HEK293 (cell line): ENCODE data around the gene ZNF536.
A peak's percentile ranks its signal among the peaks of the same experiment; 100 is the strongest.

ENCODE experiments used
- CTCF ChIA-PET: fragments of 350-600 bp; formaldehyde crosslinking; extraction: SDS; loops from one replicate; lab custom pipeline; 2021; ENCODE audit warnings: antibody characterized with exemption; lab: Yijun Ruan, JAX
- POLR2A ChIA-PET: fragments of 300-600 bp; formaldehyde crosslinking; extraction: SDS; loops from one replicate; lab custom pipeline; 2020; ENCODE audit warnings: antibody characterized with exemption, inconsistent platforms; lab: Yijun Ruan, JAX
- H3K27ac ChIP-seq: fragments of 200-500 bp; sonication (Bioruptor generic); 2 replicates; pipeline ENCODE4 v1.5.1; 2014; ENCODE audit warnings: low read depth, low read length, control low read depth, inconsistent platforms; ENCODE audit errors: extremely low read depth
- H3K36me3 ChIP-seq, 2 experiments: fragments of 200-500 bp in 1 of 2; sonication (Bioruptor generic) in 1 of 2; 1 replicate in 1 of 2; 2 replicates in 1 of 2; pipeline ENCODE4 v1.5.1; 2014 to 2017; ENCODE audit warnings: inconsistent platforms in 2 of 2, low read length in 2 of 2; ENCODE audit not compliant: control insufficient read depth in 2 of 2, insufficient read depth in 1 of 2
- H3K4me1 ChIP-seq: fragments of 200-500 bp; sonication (Bioruptor generic); 2 replicates; pipeline ENCODE4 v1.5.1; 2014; ENCODE audit warnings: mild to moderate bottlenecking, low read length, inconsistent platforms; ENCODE audit not compliant: control insufficient read depth, insufficient read depth
- H3K4me3 ChIP-seq: 2 replicates; pipeline ENCODE4 v1.5.1; 2011; ENCODE audit warnings: low read depth, mild to moderate bottlenecking, control low read depth, low read length, moderate library complexity
- H3K9me3 ChIP-seq: fragments of 200-500 bp; sonication (Bioruptor generic); 2 replicates; pipeline ENCODE4 v1.5.1; 2014; ENCODE audit warnings: low read depth, low read length, inconsistent platforms; ENCODE audit not compliant: control insufficient read depth, insufficient read depth
- FEZF1 ChIP-seq: fragments of 450-650 bp; formaldehyde crosslinking; IDR thresholded peaks from 2 replicates; pipeline ENCODE4 v1.5.1; 2016; ENCODE audit warnings: missing biosample characterization, missing genetic modification characterization
- KLF1 ChIP-seq: fragments of 450-650 bp; formaldehyde crosslinking; IDR thresholded peaks from 2 replicates; pipeline ENCODE4 v1.5.1; 2016; ENCODE audit warnings: missing biosample characterization, missing genetic modification characterization
- KLF16 ChIP-seq: fragments of 450-650 bp; formaldehyde crosslinking; IDR thresholded peaks from 2 replicates; pipeline ENCODE4 v1.5.1; 2017; ENCODE audit warnings: missing biosample characterization, missing genetic modification characterization
- MYNN ChIP-seq: fragments of 450-650 bp; formaldehyde crosslinking; IDR thresholded peaks from 2 replicates; pipeline ENCODE4 v1.5.1; 2016; ENCODE audit warnings: missing biosample characterization, missing genetic modification characterization, borderline replicate concordance
- MZF1 ChIP-seq: fragments of 450-650 bp; formaldehyde crosslinking; IDR thresholded peaks from 2 replicates; pipeline ENCODE4 v1.5.1; 2017; ENCODE audit warnings: missing biosample characterization, missing genetic modification characterization, borderline replicate concordance
- YY1 ChIP-seq: fragments of 450-650 bp; formaldehyde crosslinking; IDR thresholded peaks from 2 replicates; pipeline ENCODE4 v1.5.1; 2018; ENCODE audit warnings: missing biosample characterization, missing genetic modification characterization
- ZBTB21 ChIP-seq: fragments of 450-650 bp; formaldehyde crosslinking; IDR thresholded peaks from 2 replicates; pipeline ENCODE4 v1.5.1; 2017; ENCODE audit warnings: missing biosample characterization, missing genetic modification characterization
- ZBTB8A ChIP-seq: fragments of 450-650 bp; formaldehyde crosslinking; IDR thresholded peaks from 2 replicates; pipeline ENCODE4 v1.5.1; 2016; ENCODE audit warnings: missing biosample characterization, missing genetic modification characterization
- ZIC2 ChIP-seq: fragments of 450-650 bp; formaldehyde crosslinking; IDR thresholded peaks from 2 replicates; pipeline ENCODE4 v1.5.1; 2016; ENCODE audit warnings: missing biosample characterization, missing genetic modification characterization
- ZNF239 ChIP-seq: fragments of 450-650 bp; formaldehyde crosslinking; IDR thresholded peaks from 2 replicates; pipeline ENCODE4 v1.5.1; 2016; ENCODE audit warnings: missing biosample characterization, missing genetic modification characterization
- ZNF266 ChIP-seq: fragments of 450-650 bp; formaldehyde crosslinking; IDR thresholded peaks from 2 replicates; pipeline ENCODE4 v1.5.1; 2016; ENCODE audit warnings: missing biosample characterization, missing genetic modification characterization, low read depth
- ZNF561 ChIP-seq: fragments of 450-650 bp; IDR thresholded peaks from 2 replicates; pipeline ENCODE4 v1.5.1; 2018; ENCODE audit warnings: missing biosample characterization, missing genetic modification characterization, borderline replicate concordance
- ZNF585B ChIP-seq: fragments of 450-650 bp; formaldehyde crosslinking; IDR thresholded peaks from 2 replicates; pipeline ENCODE4 v1.5.1; 2016; ENCODE audit warnings: missing biosample characterization, missing genetic modification characterization
- ZNF624 ChIP-seq: fragments of 450-650 bp; formaldehyde crosslinking; IDR thresholded peaks from 2 replicates; pipeline ENCODE4 v1.5.1; 2017; ENCODE audit warnings: missing biosample characterization, missing genetic modification characterization
- ZNF792 ChIP-seq: fragments of 450-650 bp; formaldehyde crosslinking; IDR thresholded peaks from 2 replicates; pipeline ENCODE4 v1.5.1; 2016; ENCODE audit warnings: missing biosample characterization, missing genetic modification characterization
- TF ChIP-seq, protein P1 (sequence below): fragments of 450-650 bp; formaldehyde crosslinking; optimal IDR thresholded peaks from 2 replicates; pipeline ENCODE3; 2016; ENCODE audit warnings: missing biosample characterization, mild to moderate bottlenecking, missing genetic modification characterization
- TF ChIP-seq, protein P2 (sequence below): fragments of 450-650 bp; formaldehyde crosslinking; IDR thresholded peaks from 2 replicates; pipeline ENCODE4 v1.5.1; 2016; ENCODE audit warnings: missing biosample characterization, missing genetic modification characterization
- TF ChIP-seq, protein P3 (sequence below): fragments of 450-650 bp; formaldehyde crosslinking; IDR thresholded peaks from 2 replicates; pipeline ENCODE4 v1.5.1; 2016; ENCODE audit warnings: missing biosample characterization, missing genetic modification characterization
- TF ChIP-seq, protein P4 (sequence below): fragments of 450-650 bp; formaldehyde crosslinking; conservative IDR thresholded peaks from 2 replicates; pipeline ENCODE4 v1.5.1; 2016; ENCODE audit warnings: low read depth, missing biosample characterization, missing genetic modification characterization
- TF ChIP-seq, protein P5 (sequence below): fragments of 450-650 bp; IDR thresholded peaks from 2 replicates; pipeline ENCODE4 v1.5.1; 2018; ENCODE audit warnings: missing biosample characterization, missing genetic modification characterization
- TF ChIP-seq, protein P6 (sequence below): fragments of 450-650 bp; formaldehyde crosslinking; IDR thresholded peaks from 2 replicates; pipeline ENCODE4 v1.5.1; 2016; ENCODE audit warnings: missing biosample characterization, missing genetic modification characterization

The ZNF536 gene

DNA sequence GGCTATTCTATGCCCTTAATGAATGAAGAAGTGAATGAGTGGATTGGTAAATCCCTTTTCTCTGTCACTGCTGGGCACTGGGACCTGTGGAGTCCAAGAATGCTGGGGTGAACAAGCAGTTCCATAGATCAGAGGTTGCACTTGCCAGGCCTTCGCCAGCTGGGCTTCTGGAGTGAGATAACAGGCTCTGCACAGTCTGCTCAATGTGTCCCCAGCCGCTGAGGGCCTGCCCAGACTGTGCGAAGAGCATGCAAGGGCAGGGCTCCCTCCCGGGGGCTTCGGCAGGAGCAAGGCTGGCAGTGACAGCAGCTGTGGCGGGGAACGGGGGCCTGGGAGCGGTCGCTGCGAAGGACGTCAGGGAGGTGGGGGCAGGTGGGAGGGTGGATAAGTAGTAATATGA is 51.3 kb downstream of the ZNF536 start:
- Histone ChIP-seq H3K36me3 (no peaks in the 10 kb centered on the region), H3K9me3 (no peaks in the 10 kb centered on the region; the same call in 1 of the 2 replicates), H3K27ac (no peak overlapping the region), H3K4me3 (no peak overlapping the region), H3K4me1 (peaks cover 11% of the 10 kb centered on the region)
- POLR2A ChIA-PET = no interaction called here
- CTCF ChIA-PET = no interaction called here
- TF ChIP-seq MZF1 = no peak
- TF ChIP-seq, protein P1, sequence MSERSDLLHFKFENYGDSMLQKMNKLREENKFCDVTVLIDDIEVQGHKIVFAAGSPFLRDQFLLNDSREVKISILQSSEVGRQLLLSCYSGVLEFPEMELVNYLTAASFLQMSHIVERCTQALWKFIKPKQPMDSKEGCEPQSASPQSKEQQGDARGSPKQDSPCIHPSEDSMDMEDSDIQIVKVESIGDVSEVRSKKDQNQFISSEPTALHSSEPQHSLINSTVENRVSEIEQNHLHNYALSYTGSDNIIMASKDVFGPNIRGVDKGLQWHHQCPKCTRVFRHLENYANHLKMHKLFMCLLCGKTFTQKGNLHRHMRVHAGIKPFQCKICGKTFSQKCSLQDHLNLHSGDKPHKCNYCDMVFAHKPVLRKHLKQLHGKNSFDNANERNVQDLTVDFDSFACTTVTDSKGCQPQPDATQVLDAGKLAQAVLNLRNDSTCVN = no peak
- TF ChIP-seq ZNF792 (tag by site-specific recombination) = no peak
- no peak for TF ChIP-seq KLF1 (tag by site-specific recombination)
- no peak for TF ChIP-seq ZNF266 (tag by site-specific recombination)
- no peak for TF ChIP-seq KLF16 (tag by site-specific recombination)
- TF ChIP-seq, protein P2, sequence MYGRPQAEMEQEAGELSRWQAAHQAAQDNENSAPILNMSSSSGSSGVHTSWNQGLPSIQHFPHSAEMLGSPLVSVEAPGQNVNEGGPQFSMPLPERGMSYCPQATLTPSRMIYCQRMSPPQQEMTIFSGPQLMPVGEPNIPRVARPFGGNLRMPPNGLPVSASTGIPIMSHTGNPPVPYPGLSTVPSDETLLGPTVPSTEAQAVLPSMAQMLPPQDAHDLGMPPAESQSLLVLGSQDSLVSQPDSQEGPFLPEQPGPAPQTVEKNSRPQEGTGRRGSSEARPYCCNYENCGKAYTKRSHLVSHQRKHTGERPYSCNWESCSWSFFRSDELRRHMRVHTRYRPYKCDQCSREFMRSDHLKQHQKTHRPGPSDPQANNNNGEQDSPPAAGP (tag by site-specific recombination) = no peak
- TF ChIP-seq ZIC2 = peak; percentile 37

DNA sequence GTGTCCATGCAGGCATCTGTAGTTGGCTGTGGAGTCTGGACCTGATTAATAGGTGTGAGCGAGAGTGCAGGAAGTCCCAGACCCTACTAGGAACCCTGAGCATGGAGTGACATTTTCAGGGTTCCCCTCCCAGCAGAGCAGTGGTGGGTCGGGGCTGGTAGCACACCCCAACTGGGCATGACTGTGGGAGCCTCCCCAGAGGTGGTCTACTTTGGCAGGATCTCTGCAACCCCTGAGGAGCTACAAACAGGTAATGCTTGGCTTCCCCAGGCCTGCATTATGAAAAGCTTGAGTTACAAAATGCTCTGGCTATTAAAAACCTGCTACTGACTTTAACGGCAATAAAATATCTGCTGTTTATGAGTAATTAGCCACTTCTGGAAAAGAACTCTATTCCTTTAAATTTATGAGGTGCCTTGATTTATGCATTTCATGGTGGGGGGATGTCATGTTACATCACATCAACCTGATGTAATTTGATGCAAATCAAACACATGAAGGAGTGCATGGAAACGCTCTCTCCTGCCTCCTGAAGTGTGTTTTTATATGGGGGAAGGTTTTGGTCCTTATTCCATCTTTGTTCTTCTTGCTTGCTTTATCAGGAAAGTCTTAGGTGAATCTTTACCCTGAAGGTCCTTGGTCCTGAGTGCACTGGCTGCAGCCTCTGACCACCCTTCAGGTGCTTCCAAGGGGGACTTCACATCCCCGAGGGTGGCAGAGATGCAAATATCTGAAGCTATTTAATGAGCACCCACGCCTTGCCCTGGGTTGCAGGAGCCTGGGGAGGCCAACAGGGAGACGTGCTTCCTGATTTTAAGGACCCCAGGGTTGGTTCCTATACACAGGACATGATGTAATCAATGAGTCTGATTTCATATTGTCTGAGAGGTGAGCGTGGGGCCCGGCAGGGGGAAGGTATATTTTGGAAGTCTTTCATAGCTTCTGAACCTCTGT is 54.0 kb downstream of the ZNF536 start:
- peaks cover 11% of the 10 kb centered on the region for H3K4me1 ChIP-seq
- H3K4me3 ChIP-seq = no peak overlapping the region
- ChIA-PET POLR2A (no interaction called here), CTCF (interaction anchor here (0.6 kb wide), 1 partner anchor 32 kb away, joined by 3 read pairs; no protein-coding TSS in a partner anchor)
- H3K36me3 ChIP-seq = no peaks in the 10 kb centered on the region
- H3K27ac ChIP-seq = peak overlapping the region; percentile 17; the same call in 1 of the 2 replicates
- no peaks in the 10 kb centered on the region; the same call in 1 of the 2 replicates for H3K9me3 ChIP-seq
- TF ChIP-seq, protein P3, sequence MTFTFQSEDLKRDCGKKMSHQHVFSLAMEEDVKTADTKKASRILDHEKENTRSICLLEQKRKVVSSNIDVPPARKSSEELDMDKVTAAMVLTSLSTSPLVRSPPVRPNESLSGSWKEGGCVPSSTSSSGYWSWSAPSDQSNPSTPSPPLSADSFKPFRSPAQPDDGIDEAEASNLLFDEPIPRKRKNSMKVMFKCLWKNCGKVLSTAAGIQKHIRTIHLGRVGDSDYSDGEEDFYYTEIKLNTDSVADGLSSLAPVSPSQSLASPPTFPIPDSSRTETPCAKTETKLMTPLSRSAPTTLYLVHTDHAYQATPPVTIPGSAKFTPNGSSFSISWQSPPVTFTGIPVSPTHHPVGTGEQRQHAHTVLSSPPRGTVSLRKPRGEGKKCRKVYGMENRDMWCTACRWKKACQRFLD (tag by site-specific recombination) = 0 out of 2 replicates have a peak, but pooled peaks have one; percentile 23
- TF ChIP-seq ZNF585B (tag by site-specific recombination) = peak; percentile 72
- 0 out of 2 replicates have a peak, but pooled peaks have one; percentile 70 for TF ChIP-seq YY1
- peak; percentile 99 for TF ChIP-seq FEZF1 (tag by site-specific recombination)
- TF ChIP-seq, protein P4, sequence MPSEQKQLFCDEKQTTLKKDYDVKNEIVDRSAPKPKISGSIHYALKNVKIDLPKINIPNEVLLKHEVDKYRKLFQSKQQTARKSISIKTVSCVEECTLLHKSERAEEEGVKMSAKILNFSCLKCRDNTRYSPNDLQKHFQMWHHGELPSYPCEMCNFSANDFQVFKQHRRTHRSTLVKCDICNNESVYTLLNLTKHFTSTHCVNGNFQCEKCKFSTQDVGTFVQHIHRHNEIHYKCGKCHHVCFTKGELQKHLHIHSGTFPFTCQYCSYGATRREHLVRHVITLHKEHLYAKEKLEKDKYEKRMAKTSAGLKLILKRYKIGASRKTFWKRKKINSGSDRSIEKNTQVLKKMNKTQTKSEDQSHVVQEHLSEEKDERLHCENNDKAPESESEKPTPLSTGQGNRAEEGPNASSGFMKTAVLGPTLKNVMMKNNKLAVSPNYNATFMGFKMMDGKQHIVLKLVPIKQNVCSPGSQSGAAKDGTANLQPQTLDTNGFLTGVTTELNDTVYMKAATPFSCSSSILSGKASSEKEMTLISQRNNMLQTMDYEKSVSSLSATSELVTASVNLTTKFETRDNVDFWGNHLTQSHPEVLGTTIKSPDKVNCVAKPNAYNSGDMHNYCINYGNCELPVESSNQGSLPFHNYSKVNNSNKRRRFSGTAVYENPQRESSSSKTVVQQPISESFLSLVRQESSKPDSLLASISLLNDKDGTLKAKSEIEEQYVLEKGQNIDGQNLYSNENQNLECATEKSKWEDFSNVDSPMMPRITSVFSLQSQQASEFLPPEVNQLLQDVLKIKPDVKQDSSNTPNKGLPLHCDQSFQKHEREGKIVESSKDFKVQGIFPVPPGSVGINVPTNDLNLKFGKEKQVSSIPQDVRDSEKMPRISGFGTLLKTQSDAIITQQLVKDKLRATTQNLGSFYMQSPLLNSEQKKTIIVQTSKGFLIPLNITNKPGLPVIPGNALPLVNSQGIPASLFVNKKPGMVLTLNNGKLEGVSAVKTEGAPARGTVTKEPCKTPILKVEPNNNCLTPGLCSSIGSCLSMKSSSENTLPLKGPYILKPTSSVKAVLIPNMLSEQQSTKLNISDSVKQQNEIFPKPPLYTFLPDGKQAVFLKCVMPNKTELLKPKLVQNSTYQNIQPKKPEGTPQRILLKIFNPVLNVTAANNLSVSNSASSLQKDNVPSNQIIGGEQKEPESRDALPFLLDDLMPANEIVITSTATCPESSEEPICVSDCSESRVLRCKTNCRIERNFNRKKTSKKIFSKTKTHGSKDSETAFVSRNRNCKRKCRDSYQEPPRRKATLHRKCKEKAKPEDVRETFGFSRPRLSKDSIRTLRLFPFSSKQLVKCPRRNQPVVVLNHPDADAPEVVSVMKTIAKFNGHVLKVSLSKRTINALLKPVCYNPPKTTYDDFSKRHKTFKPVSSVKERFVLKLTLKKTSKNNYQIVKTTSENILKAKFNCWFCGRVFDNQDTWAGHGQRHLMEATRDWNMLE (tag by site-specific recombination) = peak; percentile 52
- TF ChIP-seq ZBTB8A (tag by site-specific recombination) = peak; percentile 81
- TF ChIP-seq, protein P5, sequence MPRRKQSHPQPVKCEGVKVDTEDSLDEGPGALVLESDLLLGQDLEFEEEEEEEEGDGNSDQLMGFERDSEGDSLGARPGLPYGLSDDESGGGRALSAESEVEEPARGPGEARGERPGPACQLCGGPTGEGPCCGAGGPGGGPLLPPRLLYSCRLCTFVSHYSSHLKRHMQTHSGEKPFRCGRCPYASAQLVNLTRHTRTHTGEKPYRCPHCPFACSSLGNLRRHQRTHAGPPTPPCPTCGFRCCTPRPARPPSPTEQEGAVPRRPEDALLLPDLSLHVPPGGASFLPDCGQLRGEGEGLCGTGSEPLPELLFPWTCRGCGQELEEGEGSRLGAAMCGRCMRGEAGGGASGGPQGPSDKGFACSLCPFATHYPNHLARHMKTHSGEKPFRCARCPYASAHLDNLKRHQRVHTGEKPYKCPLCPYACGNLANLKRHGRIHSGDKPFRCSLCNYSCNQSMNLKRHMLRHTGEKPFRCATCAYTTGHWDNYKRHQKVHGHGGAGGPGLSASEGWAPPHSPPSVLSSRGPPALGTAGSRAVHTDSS = 0 out of 2 replicates have a peak, but pooled peaks have one; percentile 42
- peak; percentile 41; the same call in 1 of the 2 replicates for TF ChIP-seq ZBTB21 (tag by site-specific recombination)
- TF ChIP-seq ZNF624 = no peak
- TF ChIP-seq, protein P6, sequence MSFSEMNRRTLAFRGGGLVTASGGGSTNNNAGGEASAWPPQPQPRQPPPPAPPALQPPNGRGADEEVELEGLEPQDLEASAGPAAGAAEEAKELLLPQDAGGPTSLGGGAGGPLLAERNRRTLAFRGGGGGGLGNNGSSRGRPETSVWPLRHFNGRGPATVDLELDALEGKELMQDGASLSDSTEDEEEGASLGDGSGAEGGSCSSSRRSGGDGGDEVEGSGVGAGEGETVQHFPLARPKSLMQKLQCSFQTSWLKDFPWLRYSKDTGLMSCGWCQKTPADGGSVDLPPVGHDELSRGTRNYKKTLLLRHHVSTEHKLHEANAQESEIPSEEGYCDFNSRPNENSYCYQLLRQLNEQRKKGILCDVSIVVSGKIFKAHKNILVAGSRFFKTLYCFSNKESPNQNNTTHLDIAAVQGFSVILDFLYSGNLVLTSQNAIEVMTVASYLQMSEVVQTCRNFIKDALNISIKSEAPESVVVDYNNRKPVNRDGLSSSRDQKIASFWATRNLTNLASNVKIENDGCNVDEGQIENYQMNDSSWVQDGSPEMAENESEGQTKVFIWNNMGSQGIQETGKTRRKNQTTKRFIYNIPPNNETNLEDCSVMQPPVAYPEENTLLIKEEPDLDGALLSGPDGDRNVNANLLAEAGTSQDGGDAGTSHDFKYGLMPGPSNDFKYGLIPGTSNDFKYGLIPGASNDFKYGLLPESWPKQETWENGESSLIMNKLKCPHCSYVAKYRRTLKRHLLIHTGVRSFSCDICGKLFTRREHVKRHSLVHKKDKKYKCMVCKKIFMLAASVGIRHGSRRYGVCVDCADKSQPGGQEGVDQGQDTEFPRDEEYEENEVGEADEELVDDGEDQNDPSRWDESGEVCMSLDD = no peak
- no peak for TF ChIP-seq MYNN (tag by site-specific recombination)
- peak; percentile 96 for TF ChIP-seq ZNF561 (tag by site-specific recombination)
- no peak for TF ChIP-seq ZNF239
